Mucosa of rectum (tissue), 2 donors: Measurements from ENCODE around the gene SRBD1.

ENCODE experiments used
- H3K27ac ChIP-seq, 2 donors: one replicate each; pipeline ENCODE4 v1.7.0; 2013; ENCODE audit warnings: inconsistent platforms in 2 of 2, low read depth in 2 of 2, low read length in 2 of 2
- H3K27me3 ChIP-seq, 2 donors: one replicate each; pipeline ENCODE4 v1.7.0; 2013; ENCODE audit warnings: low read length in 2 of 2; ENCODE audit not compliant: control insufficient read depth in 2 of 2, insufficient read depth in 2 of 2
- H3K36me3 ChIP-seq, 2 donors: one replicate each; pipeline ENCODE4 v1.7.0; 2013; ENCODE audit warnings: low read length in 2 of 2; ENCODE audit not compliant: control insufficient read depth in 2 of 2, insufficient read depth in 2 of 2
- H3K4me1 ChIP-seq, 2 donors: one replicate each; pipeline ENCODE4 v1.7.0; 2013; ENCODE audit warnings: low read length in 2 of 2, mild to moderate bottlenecking in 1 of 2; ENCODE audit not compliant: control insufficient read depth in 2 of 2, insufficient read depth in 2 of 2
- H3K4me3 ChIP-seq, 2 donors: one replicate each; pipeline ENCODE4 v1.7.0; 2013; ENCODE audit warnings: low read length in 2 of 2
- H3K9ac ChIP-seq, 2 donors: one replicate each; pipeline ENCODE4 v1.7.0; 2013; ENCODE audit warnings: low read length in 2 of 2, low read depth in 1 of 2, mild to moderate bottlenecking in 1 of 2
- H3K9me3 ChIP-seq, 2 donors: one replicate each; pipeline ENCODE4 v1.7.0; 2013; ENCODE audit warnings: low read length in 2 of 2; ENCODE audit not compliant: control insufficient read depth in 2 of 2
- donor health status: healthy.
- donor health status: Normal muscosa, but diverticular disease.

The SRBD1 gene

GRCh38 chr2:45611020-45611859, at the start of gene SRBD1:
Gene SRBD1 (minus strand): TSS chr2:45611267. CDS start chr2:45605441, 5,826 bp downstream.
- Histone ChIP-seq H3K27me3 (no peaks in the 10 kb centered on the region), H3K4me1 (peaks cover 4 to 11% of the 10 kb centered on the region in 2 donors), H3K9ac (peak within 1 kb of the TSS; percentile 79 to 82), H3K36me3 (no peaks in the 10 kb centered on the region), H3K4me3 (peak within 1 kb of the TSS; percentile 67 to 96), H3K27ac (peak within 1 kb of the TSS; percentile 81 to 86), H3K9me3 (no peaks in the 10 kb centered on the region)

- Histone ChIP-seq H3K9ac (no peak overlapping the region), H3K27ac (no peak overlapping the region), H3K4me3 (no peak overlapping the region), H3K36me3 (no peaks in the 10 kb centered on the region), H3K27me3 (no peaks in the 10 kb centered on the region), H3K4me1 (peaks cover 16 to 17% of the 10 kb centered on the region in 2 donors), H3K9me3 (no peaks in the 10 kb centered on the region)
Measured at GRCh38 chr2:45654250-45654649, 43.2 kb upstream of the SRBD1 start.

GRCh38 chr2:45653122-45653913, 42.3 kb upstream of the SRBD1 start:
- H3K27ac ChIP-seq = no peak overlapping the region
- H3K9me3 ChIP-seq = no peaks in the 10 kb centered on the region
- H3K27me3 ChIP-seq = no peaks in the 10 kb centered on the region
- peaks cover 17% of the 10 kb centered on the region in 2 donors for H3K4me1 ChIP-seq
- peak overlapping the region; percentile 79 to 85 for H3K4me3 ChIP-seq
- no peak overlapping the region for H3K9ac ChIP-seq
- no peaks in the 10 kb centered on the region for H3K36me3 ChIP-seq

GRCh38 chr2:45652090-45653031, 41.3 kb upstream of the SRBD1 start:
- H3K9me3 ChIP-seq = no peaks in the 10 kb centered on the region
- no peaks in the 10 kb centered on the region for H3K27me3 ChIP-seq
- H3K36me3 ChIP-seq = no peaks in the 10 kb centered on the region
- peak overlapping the region in 1 of 2 donors; percentile 97 for H3K27ac ChIP-seq
- peaks cover 17% of the 10 kb centered on the region in 2 donors for H3K4me1 ChIP-seq
- peak overlapping the region; percentile 79 to 85 for H3K4me3 ChIP-seq
- H3K9ac ChIP-seq = peak overlapping the region; percentile 52 to 94

- peak within 1 kb of the TSS; percentile 97 for H3K27ac ChIP-seq
- no peaks in the 10 kb centered on the region for H3K9me3 ChIP-seq
- peaks cover 17% of the 10 kb centered on the region in 2 donors for H3K4me1 ChIP-seq
- H3K36me3 ChIP-seq = no peaks in the 10 kb centered on the region
- H3K4me3 ChIP-seq = peak within 1 kb of the TSS; percentile 79 to 88
- H3K27me3 ChIP-seq = no peaks in the 10 kb centered on the region
- H3K9ac ChIP-seq = peak within 1 kb of the TSS; percentile 92 to 94
Measured at GRCh38 chr2:45651415-45652089, 40.5 kb upstream of the SRBD1 start, which contains the start of gene PRKCE. Gene PRKCE (plus strand): TSS chr2:45651675.

- Histone ChIP-seq H3K9ac (peak overlapping the region; percentile 92 to 94), H3K36me3 (no peaks in the 10 kb centered on the region), H3K27ac (peak overlapping the region; percentile 97), H3K27me3 (no peaks in the 10 kb centered on the region), H3K4me1 (peaks cover 17% of the 10 kb centered on the region in 2 donors), H3K9me3 (no peaks in the 10 kb centered on the region), H3K4me3 (peak overlapping the region; percentile 79 to 88)
Measured at GRCh38 chr2:45650851-45651414, 39.9 kb upstream of the SRBD1 start.

- H3K9me3 ChIP-seq = no peaks in the 10 kb centered on the region
- H3K4me3 ChIP-seq = peak overlapping the region; percentile 79 to 88
- H3K27me3 ChIP-seq = no peaks in the 10 kb centered on the region
- no peaks in the 10 kb centered on the region for H3K36me3 ChIP-seq
- peak overlapping the region; percentile 97 for H3K27ac ChIP-seq
- H3K9ac ChIP-seq = peak overlapping the region; percentile 92 to 94
- H3K4me1 ChIP-seq = peaks cover 17% of the 10 kb centered on the region in 2 donors
Measured at GRCh38 chr2:45649858-45650811, 39.1 kb upstream of the SRBD1 start.

GRCh38 chr2:45649462-45649857, 38.4 kb upstream of the SRBD1 start:
- H3K9ac ChIP-seq = peak overlapping the region; percentile 92 to 94
- H3K27me3 ChIP-seq = no peaks in the 10 kb centered on the region
- peak overlapping the region; percentile 97 for H3K27ac ChIP-seq
- H3K9me3 ChIP-seq = no peaks in the 10 kb centered on the region
- no peaks in the 10 kb centered on the region for H3K36me3 ChIP-seq
- H3K4me1 ChIP-seq = peaks cover 17% of the 10 kb centered on the region in 2 donors
- peak overlapping the region; percentile 79 to 88 for H3K4me3 ChIP-seq
